GM12874 (cell line): ENCODE data around the gene QRICH2.

ENCODE experiments used
- CTCF ChIP-seq: IDR thresholded peaks from 2 replicates; pipeline ENCODE4 v1.5.1; 2011; ENCODE audit warnings: low read depth, mild to moderate bottlenecking, control low read depth, low read length, moderate library complexity; ENCODE audit not compliant: insufficient read depth

Gene QRICH2

DNA sequence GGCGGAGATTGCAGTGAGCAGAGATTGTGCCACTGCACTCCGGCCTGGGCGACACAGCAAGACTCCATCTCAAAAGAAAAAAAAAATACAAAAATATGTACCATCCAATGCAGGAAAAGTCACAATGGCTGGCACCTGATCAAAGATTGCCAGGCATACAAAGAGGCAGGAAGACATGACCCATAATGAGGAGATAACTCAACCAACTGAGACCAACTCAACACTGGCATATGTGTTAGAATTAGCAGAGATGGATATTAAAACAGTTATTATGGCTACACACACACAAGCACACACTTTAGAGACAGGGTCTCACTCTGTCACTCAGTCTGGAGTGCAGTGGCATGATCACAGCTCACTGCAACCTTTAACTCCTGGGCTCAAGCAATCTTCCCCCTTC is 10.6 kb downstream of the QRICH2 start:
- no peak for TF ChIP-seq CTCF

- no peak for TF ChIP-seq CTCF
Observed at GRCh38 chr17:76296889-76297288, 11.2 kb downstream of the QRICH2 start.

DNA sequence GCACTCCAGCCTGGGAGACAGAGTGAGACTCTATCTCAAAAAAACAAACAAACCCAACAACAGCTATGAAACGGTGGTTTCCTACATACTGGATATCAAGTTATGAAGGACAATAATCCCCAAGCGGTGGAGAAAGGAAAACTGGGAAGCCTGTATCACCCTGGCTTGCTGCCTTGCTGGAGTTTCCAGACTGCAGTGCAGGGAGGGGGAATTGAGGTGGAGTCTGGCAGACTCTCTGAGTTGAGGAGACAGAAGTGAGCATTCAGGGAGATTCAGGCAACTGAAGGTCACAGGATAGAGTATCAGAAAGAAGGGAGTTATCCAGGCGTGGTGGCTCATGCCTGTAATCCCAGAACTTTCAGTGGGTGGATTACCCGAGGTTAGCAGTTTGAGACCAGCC is 11.9 kb downstream of the QRICH2 start:
- no peak for TF ChIP-seq CTCF

DNA sequence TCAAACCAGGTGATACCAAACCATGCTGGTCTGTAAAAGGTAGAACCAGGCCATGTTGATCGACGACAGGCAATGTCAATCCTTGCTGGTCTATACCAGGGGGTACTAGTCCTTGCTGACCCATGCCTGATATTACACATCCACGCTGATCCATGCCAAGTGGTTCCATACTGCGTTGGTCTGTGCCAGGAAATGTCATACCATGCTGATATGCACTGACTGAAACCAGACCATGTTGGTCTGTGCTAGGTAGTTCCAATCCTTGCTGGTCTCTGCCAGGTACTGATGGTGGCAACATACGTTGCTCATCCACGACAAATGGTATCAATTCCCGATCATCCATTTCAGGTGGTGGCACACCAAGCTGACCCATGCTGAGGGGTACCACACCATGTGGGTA is 15.0 kb downstream of the QRICH2 start:
- no peak for TF ChIP-seq CTCF

- no peak for TF ChIP-seq CTCF
Observed at GRCh38 chr17:76292567-76292966, 15.5 kb downstream of the QRICH2 start.

DNA sequence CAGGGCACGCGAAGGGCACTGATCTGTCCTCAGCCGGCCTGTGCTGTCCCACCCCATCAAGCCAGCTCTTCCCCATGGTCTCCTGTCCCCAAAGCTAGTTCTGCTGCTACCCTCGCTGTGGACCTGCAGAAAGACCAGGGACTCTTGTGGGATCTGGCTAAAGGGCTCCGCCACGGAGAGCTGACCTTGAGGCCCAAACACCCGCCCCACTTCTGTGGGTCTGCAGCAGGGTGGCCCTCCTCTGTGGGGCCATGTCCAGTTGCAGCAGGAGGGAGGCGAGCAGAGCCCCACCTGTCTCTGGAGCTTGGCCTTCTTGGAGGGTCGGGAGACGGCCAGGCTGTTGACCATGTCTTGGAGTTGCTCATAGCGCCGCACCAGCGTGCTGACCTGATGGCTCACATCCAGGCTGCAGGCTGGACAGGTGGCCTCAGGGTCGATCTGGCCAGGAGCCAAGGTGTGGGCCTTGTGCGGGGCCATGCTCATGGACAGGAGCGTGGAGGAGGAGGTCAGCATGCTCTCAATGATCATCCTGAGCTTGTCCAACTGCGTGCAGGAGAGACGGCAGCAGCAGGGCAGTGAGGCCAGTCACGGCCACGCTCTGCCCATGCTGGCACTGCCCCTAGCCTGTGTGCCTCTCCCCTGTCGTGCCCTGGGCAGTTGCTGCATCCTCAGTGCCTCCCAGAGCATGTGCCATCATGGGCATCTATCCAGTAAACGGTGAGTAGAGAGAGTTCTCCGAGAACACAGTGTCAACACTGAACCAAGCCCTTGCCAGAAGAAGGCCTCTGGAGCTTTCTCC is 26.3 kb downstream of the QRICH2 start:
- TF ChIP-seq CTCF: no peak

GRCh38 chr17:76280650-76281049 is 27.4 kb downstream of the QRICH2 start:
- TF ChIP-seq CTCF: no peak
